ENCODE results near the gene BRD7. TPM values are rescaled to one million over a fixed set of nuclear protein-coding genes. Genes with fewer than 3 reads are reported as not detected.

Gene BRD7
- total and polyA plus RNA-seq, 2 donors (not counting 3 experiments of a cell fraction or from before 2014, with no cell fraction given): 17.1 to 69.1 TPM

- no peak for FAIRE-seq
Measured at GRCh38 chr16:50411034-50411433, 42.2 kb upstream of the BRD7 start.

More at GRCh38 chr16:50411034-50411433, 42.2 kb upstream of the BRD7 start:
- Histone ChIP-seq H3K79me2 (ENCODE audit: control insufficient read depth, insufficient read depth, low read length) (no peaks in the 10 kb centered on the region), H2AFZ (ENCODE audit: low read depth, low read length) (no peak overlapping the region), H3K27me3 (ENCODE audit: control insufficient read depth in 2 of 2, insufficient read depth in 2 of 2, low read length in 2 of 2) (no peaks in the 10 kb centered on the region), H3K4me1 (ENCODE audit: control insufficient read depth, extremely low read depth, insufficient read depth, low read length) (no peaks in the 10 kb centered on the region), H3K36me3 (ENCODE audit: control insufficient read depth in 2 of 2, extremely low read depth in 1 of 2, insufficient read depth in 2 of 2, low read length in 2 of 2) (no peaks in the 10 kb centered on the region), H3K9ac (replicated peaks; ENCODE audit: extremely low read depth, insufficient read depth, low read length) (no peak overlapping the region), H3K9me3 (replicated peaks; ENCODE audit: control insufficient read depth, insufficient read depth, low read length) (no peaks in the 10 kb centered on the region), H3K9me1 (replicated peaks; ENCODE audit: control insufficient read depth, extremely low read depth, insufficient read depth, low read length) (no peaks in the 10 kb centered on the region), H3K27ac (ENCODE audit: insufficient read depth, low read depth, low read length) (no peak overlapping the region), H4K20me1 (replicated peaks; ENCODE audit: control insufficient read depth, extremely low read depth, insufficient read depth, low read length) (no peaks in the 10 kb centered on the region), H3K4me2 (ENCODE audit: insufficient read depth, low read length) (no peak overlapping the region), H3K4me3 (replicated peaks in 1 of 3; ENCODE audit: insufficient read depth in 1 of 3, low read depth in 1 of 3, low read length in 3 of 3) (no peak overlapping the region)
- dilution Hi-C loops (cut with MboI; ENCODE audit: extremely low pct_ligation_motif_present, low sequenced_read_pairs) (no loop called here), intact Hi-C loops (cut with micrococcal nuclease) (no loop called here)
- no TSS peak for BruUV-seq (replicated peaks)
- ChIA-PET CTCF (no interaction called here), POLR2A (no interaction called here)
- no peak for DNase-seq (ENCODE audit: low read depth, low spot score)
- TF ChIP-seq GATA2 (IDR thresholded peaks at IDR 0.05; ENCODE audit: insufficient read depth, insufficient read length, low read depth, low read length) (no peak), POLR2A (IDR thresholded peaks at IDR 0.05; ENCODE audit: low read depth, low read length) (no peak), EZH2 (IDR thresholded peaks at IDR 0.05; ENCODE audit: borderline replicate concordance, low read depth, low read length, severe bottlenecking) (no peak), MYC (IDR thresholded peaks at IDR 0.05; ENCODE audit: low read depth, low read length) (no peak), POLR2AphosphoS5 (IDR thresholded peaks at IDR 0.05; ENCODE audit: insufficient read depth, low read depth, low read length) (no peak), CTCF (IDR thresholded peaks at IDR 0.05; ENCODE audit: extremely low read depth in 1 of 2, insufficient read depth in 1 of 2, low read depth in 1 of 2, low read length in 2 of 2) (no peak), JUN (IDR thresholded peaks at IDR 0.05; ENCODE audit: borderline replicate concordance, insufficient read depth, insufficient read length, low read depth) (no peak), MAX (IDR thresholded peaks at IDR 0.05; ENCODE audit: insufficient read depth, insufficient read length) (no peak), FOS (IDR thresholded peaks at IDR 0.05; ENCODE audit: borderline replicate concordance, insufficient read depth, low read length) (no peak)
